HG03378 (cell line): ENCODE results near the gene SAV1.

Experiments used
- ATAC-seq: cut with Tn5 transposase; IDR thresholded peaks from one replicate; pipeline ENCODE4 v1.9.1; 2021; ENCODE audit warnings: mild to moderate bottlenecking, moderate library complexity; ENCODE audit not compliant: unreplicated experiment

Gene SAV1

GRCh38 chr14:50610465-50610864 lies 57.6 kb downstream of the SAV1 start:
- ATAC-seq: no peak

- ATAC-seq: no peak
Measured at GRCh38 chr14:50608302-50608851, 59.7 kb downstream of the SAV1 start.

- no peak for ATAC-seq
Measured at GRCh38 chr14:50607761-50608160, 60.3 kb downstream of the SAV1 start.

- ATAC-seq: no peak
Measured at GRCh38 chr14:50607181-50607580, 60.9 kb downstream of the SAV1 start.

GRCh38 chr14:50606468-50606867 lies 61.6 kb downstream of the SAV1 start:
- no peak for ATAC-seq

GRCh38 chr14:50605766-50606165 lies 62.3 kb downstream of the SAV1 start:
- ATAC-seq: no peak

GRCh38 chr14:50603565-50603964 lies 64.5 kb downstream of the SAV1 start:
- ATAC-seq: no peak

- no peak for ATAC-seq
Measured at GRCh38 chr14:50602035-50602434, 66.1 kb downstream of the SAV1 start.

GRCh38 chr14:50601394-50601793 lies 66.7 kb downstream of the SAV1 start:
- ATAC-seq: no peak

GRCh38 chr14:50600849-50601248 lies 67.3 kb downstream of the SAV1 start:
- ATAC-seq: no peak

- no peak for ATAC-seq
Measured at GRCh38 chr14:50599700-50600444, 68.2 kb downstream of the SAV1 start.

- no peak for ATAC-seq
Measured at GRCh38 chr14:50598765-50599164, 69.3 kb downstream of the SAV1 start.

GRCh38 chr14:50594577-50595316 lies 73.4 kb downstream of the SAV1 start:
- ATAC-seq: no peak

GRCh38 chr14:50590464-50590863 lies 77.6 kb downstream of the SAV1 start:
- ATAC-seq: no peak
